GM18909 (cell line): Measurements from ENCODE around the gene SHROOM3.

ENCODE experiments used
- ATAC-seq: cut with Tn5 transposase; IDR thresholded peaks from one replicate; pipeline ENCODE4 v1.9.1; 2021; ENCODE audit warnings: mild to moderate bottlenecking; ENCODE audit not compliant: unreplicated experiment, poor library complexity

Gene SHROOM3

GRCh38 chr4:76733068-76733771, 298.2 kb downstream of the SHROOM3 start:
- ATAC-seq, result no peak

- ATAC-seq, result no peak
Observed at GRCh38 chr4:76736414-76736813, 301.4 kb downstream of the SHROOM3 start.

GRCh38 chr4:76737180-76737579, 302.2 kb downstream of the SHROOM3 start:
- ATAC-seq, result no peak

GRCh38 chr4:76737771-76738085, 302.7 kb downstream of the SHROOM3 start:
- ATAC-seq, result no peak

GRCh38 chr4:76738086-76738931, 303.3 kb downstream of the SHROOM3 start:
- peak; percentile 46 for ATAC-seq

GRCh38 chr4:76740192-76740591, 305.2 kb downstream of the SHROOM3 start:
- ATAC-seq, result no peak

GRCh38 chr4:76740866-76741662, 306.0 kb downstream of the SHROOM3 start:
- ATAC-seq, result no peak

- ATAC-seq, result no peak
Observed at GRCh38 chr4:76741663-76742020, 306.6 kb downstream of the SHROOM3 start.

- ATAC-seq, result no peak
Observed at GRCh38 chr4:76744241-76744921, 309.4 kb downstream of the SHROOM3 start.

- ATAC-seq, result no peak
Observed at GRCh38 chr4:76745240-76745639, 310.2 kb downstream of the SHROOM3 start.

- no peak for ATAC-seq
Observed at GRCh38 chr4:76747563-76747962, 312.5 kb downstream of the SHROOM3 start.

- ATAC-seq, result no peak
Observed at GRCh38 chr4:76748649-76749048, 313.6 kb downstream of the SHROOM3 start.

- ATAC-seq, result no peak
Observed at GRCh38 chr4:76749355-76749754, 314.3 kb downstream of the SHROOM3 start.

- no peak for ATAC-seq
Observed at GRCh38 chr4:76750716-76751115, 315.7 kb downstream of the SHROOM3 start.

GRCh38 chr4:76751612-76752343, 316.7 kb downstream of the SHROOM3 start:
- ATAC-seq, result no peak

GRCh38 chr4:76752861-76753501, 318.0 kb downstream of the SHROOM3 start:
- no peak for ATAC-seq

- ATAC-seq, result no peak
Observed at GRCh38 chr4:76753814-76754213, 318.8 kb downstream of the SHROOM3 start.

GRCh38 chr4:76754439-76754838, 319.4 kb downstream of the SHROOM3 start:
- ATAC-seq, result no peak

- ATAC-seq, result no peak
Observed at GRCh38 chr4:76755756-76756155, 320.7 kb downstream of the SHROOM3 start.
